Subcutaneous preadipocyte (primary cell): ENCODE measurements around the gene NMNAT2. TPM values are rescaled to one million over a fixed set of nuclear protein-coding genes. Genes with fewer than 3 reads are reported as not detected.

Experiments
- total RNA-seq: library from RNA; depleted of rRNA; stranded (reverse); fragments of >200 nt; gene quantifications from 2 replicates; pipeline ENCODE4 v1.2.3, GENCODE V29; 2012

NMNAT2 gene
- total RNA-seq = 4.4 and 7.0 TPM in 2 replicates

GRCh38 chr1:183417772-183418491 lies at the start of gene NMNAT2:
TSS of gene NMNAT2 (minus strand) at chr1:183418380. CDS start at chr1:183418267, 113 bp downstream.

Other genes starting within 250 kb of the NMNAT2 start
- gene LAMC2, start 232.1 kb downstream of the NMNAT2 start, total RNA-seq = 4.7 and 6.6 TPM in 2 replicates
- gene SMG7, start 54.1 kb upstream of the NMNAT2 start, total RNA-seq = 18.0 and 26.0 TPM in 2 replicates
- not detected in 2 replicates for gene NCF2, start 172.1 kb upstream of the NMNAT2 start, total RNA-seq
- 56.2 and 79.0 TPM in 2 replicates for gene ARPC5, start 217.4 kb upstream of the NMNAT2 start, total RNA-seq
- not detected in 2 replicates for gene APOBEC4, start 234.9 kb upstream of the NMNAT2 start, total RNA-seq